RWPE1 (cell line): ENCODE measurements around the gene DEAF1.

Experiments used
- CTCF ChIA-PET: fragments of 350-600 bp; sonication (Branson Sonifier 250); formaldehyde crosslinking; extraction: SDS; loops from one replicate; lab custom pipeline; 2021; lab: Yijun Ruan, JAX
- POLR2A ChIA-PET: fragments of 400-600 bp; formaldehyde crosslinking; extraction: SDS; loops from one replicate; lab custom pipeline; 2020; ENCODE audit warnings: antibody characterized with exemption; ENCODE audit not compliant: low non-redundant PET; lab: Yijun Ruan, JAX
- DNase-seq: peaks from one replicate; pipeline ENCODE4 v3.0.0; 2012; ENCODE audit warnings: low spot score
- H3K27ac ChIP-seq: fragments of 450-650 bp; 2 replicates; pipeline ENCODE4 v1.5.1; 2017
- TF ChIP-seq, protein P1 (sequence below): fragments of 450-650 bp; conservative IDR thresholded peaks from 2 replicates; pipeline ENCODE4 v1.5.1; 2017; ENCODE audit warnings: low read depth, mild to moderate bottlenecking

Gene DEAF1

DNA sequence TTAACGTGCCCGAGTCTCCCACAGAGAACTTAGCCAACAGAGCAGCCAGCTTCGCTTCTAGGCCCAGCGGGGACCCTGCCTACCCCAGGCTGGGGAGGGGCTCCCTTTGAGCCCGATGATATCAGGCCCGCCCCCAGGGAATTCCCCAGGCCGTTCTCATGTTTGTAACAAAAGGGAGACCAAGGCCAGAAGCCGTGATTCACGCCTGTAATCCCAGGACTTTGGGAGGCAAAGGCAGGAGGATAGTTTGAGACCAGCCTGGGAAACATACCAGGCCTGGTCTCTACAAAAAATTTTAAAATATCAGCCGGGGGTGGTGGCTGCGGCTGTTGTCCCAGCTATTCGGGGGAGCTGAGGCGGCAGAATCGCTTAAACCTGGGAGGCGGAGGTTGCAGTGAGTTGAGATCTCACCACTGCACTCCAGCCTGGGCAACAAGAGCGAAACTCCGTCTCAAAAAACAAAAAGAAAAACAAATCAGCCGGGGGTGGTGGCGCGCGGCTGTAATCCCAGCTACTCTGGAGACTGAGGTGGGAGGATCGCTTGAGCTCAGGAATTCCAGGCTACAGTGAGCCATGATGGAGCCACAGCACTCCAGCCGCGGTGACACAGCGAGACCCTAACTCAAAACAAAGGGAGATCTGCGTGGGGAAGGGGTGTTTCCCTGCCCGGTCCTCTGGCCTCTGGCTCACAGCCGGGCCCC, 56.2 kb downstream of the DEAF1 start:
- no peak for DNase-seq
- TF ChIP-seq, protein P1, sequence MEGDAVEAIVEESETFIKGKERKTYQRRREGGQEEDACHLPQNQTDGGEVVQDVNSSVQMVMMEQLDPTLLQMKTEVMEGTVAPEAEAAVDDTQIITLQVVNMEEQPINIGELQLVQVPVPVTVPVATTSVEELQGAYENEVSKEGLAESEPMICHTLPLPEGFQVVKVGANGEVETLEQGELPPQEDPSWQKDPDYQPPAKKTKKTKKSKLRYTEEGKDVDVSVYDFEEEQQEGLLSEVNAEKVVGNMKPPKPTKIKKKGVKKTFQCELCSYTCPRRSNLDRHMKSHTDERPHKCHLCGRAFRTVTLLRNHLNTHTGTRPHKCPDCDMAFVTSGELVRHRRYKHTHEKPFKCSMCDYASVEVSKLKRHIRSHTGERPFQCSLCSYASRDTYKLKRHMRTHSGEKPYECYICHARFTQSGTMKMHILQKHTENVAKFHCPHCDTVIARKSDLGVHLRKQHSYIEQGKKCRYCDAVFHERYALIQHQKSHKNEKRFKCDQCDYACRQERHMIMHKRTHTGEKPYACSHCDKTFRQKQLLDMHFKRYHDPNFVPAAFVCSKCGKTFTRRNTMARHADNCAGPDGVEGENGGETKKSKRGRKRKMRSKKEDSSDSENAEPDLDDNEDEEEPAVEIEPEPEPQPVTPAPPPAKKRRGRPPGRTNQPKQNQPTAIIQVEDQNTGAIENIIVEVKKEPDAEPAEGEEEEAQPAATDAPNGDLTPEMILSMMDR, result no peak
- POLR2A ChIA-PET, result interaction anchor here (0.7 kb wide), 1 partner anchor 71 kb away, joined by 5 read pairs; no protein-coding TSS in a partner anchor
- CTCF ChIA-PET, result no interaction called here
- peak overlapping the region; percentile 30 for H3K27ac ChIP-seq

DNA sequence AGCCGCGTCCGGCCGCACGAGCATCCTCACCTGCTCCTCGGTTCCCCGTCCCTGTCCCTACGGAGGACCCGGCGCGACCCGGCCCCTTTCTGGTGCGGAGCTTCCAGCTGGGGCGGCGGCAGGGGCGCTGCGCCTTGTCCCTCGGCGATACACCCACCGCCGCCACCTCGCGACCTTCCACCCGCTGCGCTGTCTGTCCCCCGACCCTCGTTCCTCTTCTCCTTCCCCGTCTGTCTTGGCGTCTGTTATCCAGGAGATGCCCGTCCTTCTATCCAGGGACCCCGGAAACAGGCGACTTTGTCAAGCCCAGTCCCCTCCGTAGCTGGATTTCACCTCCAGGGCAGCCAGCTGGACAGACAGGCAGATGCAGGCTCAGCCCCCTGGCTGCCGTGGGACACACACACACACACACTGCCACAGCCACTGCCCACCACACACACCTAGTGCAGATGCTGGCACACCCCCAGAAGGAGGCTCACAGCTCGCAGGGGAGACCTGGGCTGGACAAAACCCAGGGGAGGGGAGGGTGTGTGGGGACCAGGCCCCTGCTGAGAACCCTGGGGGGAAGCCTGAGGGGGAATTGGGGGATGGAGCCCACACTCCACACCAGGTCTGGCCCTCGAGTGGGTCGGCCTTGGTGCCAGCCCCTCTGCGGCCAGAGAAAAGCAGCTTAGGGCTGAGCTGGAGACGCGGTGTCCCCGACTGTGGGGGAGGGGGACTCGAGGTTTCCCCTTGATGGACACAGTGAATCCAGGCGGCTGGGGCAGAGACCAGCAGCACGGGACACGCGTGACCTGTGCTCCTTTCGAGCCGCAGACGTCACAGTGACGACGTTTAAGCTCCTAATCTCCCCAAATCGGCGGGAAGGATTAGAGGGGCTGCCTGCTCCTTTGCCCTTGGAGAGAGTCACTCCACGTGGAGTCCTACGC, 57.2 kb downstream of the DEAF1 start:
- peak overlapping the region; percentile 30; the same call in 1 of the 2 replicates for H3K27ac ChIP-seq
- DNase-seq, result no peak
- TF ChIP-seq, protein P1, result no peak
- POLR2A ChIA-PET, result no interaction called here
- CTCF ChIA-PET, result no interaction called here

DNA sequence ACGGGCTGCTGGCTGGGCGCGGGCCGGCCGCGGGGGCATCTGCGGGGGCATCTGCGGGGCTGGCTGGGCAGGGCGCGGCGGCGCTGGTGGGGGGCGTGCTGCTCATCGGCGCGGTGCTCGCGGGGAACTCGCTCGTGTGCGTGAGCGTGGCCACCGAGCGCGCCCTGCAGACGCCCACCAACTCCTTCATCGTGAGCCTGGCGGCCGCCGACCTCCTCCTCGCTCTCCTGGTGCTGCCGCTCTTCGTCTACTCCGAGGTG, 57.8 kb downstream of the DEAF1 start:
- DNase-seq, result no peak
- ChIA-PET CTCF (no interaction called here), POLR2A (no interaction called here)
- H3K27ac ChIP-seq, result no peak overlapping the region
- TF ChIP-seq, protein P1, result no peak

DNA sequence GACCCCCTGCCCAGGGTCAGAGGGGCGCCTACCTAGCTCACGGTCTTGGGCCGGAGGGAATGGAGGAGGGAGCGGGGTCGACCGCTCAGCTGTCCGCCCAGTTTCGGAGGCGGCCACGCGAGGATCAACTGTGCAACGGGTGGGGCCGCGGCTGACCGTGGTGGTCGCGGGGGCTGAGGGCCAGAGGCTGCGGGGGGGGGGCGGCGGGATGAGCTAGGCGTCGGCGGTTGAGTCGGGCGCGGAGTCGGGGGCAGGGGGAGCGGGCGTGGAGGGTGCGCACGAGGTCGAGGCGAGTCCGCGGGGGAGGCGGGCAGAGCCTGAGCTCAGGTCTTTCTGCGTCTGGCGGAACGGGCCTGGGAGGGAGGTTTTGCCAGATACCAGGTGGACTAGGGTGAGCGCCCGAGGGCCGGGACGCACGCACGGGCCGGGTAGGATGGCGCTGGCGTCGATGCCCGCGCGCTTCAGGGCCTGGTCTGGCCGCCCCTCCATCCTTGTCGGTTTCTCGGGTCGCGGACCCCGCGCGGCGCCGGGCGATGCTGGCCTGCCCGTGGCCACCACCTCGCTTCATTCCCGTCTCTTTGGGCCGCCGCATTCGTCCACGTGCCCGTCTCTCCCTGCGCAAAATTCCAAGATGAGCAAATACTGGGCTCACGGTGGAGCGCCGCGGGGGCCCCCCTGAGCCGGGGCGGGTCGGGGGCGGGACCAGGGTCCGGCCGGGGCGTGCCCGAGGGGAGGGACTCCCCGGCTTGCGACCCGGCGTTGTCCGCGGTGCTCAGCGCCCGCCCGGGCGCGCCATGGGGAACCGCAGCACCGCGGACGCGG, 58.3 kb downstream of the DEAF1 start, which contains the start of gene DRD4:
Gene DRD4, plus strand, starts transcription at position 759 of the 822 bp plus-strand sequence. Its CDS starts 36 bp downstream, at position 795.
- ChIA-PET CTCF (no interaction called here), POLR2A (interaction anchor here (0.5 to 0.6 kb wide), 2 partner anchors 20 to 60 kb away, joined by 3 to 4 read pairs; no protein-coding TSS in a partner anchor)
- no peak for DNase-seq
- TF ChIP-seq, protein P1, result no peak
- no peak within 1 kb of the TSS; the same call in 1 of the 2 replicates for H3K27ac ChIP-seq

DNA sequence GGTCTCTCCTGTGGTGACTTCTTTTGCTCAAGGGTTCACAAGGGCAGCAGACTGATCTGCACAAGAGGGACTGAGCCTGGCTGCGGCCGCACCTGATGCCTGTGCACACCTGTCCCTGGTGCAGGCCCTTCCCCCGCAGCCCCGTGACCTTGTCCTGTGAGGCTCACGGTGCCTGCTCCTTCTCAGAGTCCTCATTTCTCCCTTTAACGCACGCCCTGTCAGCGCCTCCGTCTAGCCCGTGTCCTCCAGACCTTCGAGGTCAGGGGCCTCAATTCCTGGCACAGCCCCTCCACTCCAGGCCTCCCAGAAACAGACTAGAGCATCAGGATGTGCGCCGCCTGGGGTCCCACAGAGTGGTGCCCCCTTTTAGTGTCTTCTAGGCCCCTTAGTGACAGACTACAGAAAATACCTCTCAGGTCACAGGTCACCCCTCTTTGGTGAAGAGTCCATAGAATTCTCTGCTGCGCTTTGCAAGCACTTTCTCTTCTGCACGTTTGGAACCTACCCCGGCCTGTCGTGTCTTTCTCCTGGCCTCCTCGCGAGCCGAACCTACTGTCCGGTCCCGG, 59.0 kb downstream of the DEAF1 start:
- no peak overlapping the region for H3K27ac ChIP-seq
- POLR2A ChIA-PET, result interaction anchor here (0.5 to 0.6 kb wide), 2 partner anchors 21 to 61 kb away, joined by 3 to 4 read pairs; no protein-coding TSS in a partner anchor
- CTCF ChIA-PET, result no interaction called here
- no peak for DNase-seq
- TF ChIP-seq, protein P1, result no peak

DNA sequence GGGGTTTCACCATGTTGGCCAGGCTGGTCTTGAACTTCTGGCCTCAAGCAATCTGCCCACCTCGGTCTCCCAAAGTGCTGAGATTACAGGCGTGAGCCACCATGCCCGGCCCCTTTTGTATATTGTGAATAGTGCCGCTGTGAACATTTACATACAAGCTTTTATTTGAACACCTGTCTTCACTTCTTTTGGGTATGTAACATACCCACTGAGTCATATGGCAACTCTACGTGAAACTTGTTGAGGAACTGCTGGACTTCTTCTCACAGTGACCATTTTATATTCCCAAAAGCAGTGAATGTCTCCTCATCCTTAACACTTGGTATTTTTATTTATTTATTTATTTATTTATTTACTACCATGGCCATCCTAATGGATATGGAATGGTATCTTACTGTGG, 64.2 kb downstream of the DEAF1 start:
- H3K27ac ChIP-seq, result no peak overlapping the region
- CTCF ChIA-PET, result no interaction called here

More for the DNA sequence above, 64.2 kb downstream of the DEAF1 start:
- DNase-seq, result no peak
- TF ChIP-seq, protein P1, result no peak
- POLR2A ChIA-PET, result no interaction called here
